Skeletal muscle satellite cell (primary cell): ENCODE data around the gene NUP93. TPM values are rescaled to one million over a fixed set of nuclear protein-coding genes. Genes with fewer than 3 reads are reported as not detected.

Experiments
- H3K27me3 ChIP-seq: 2 replicates; pipeline ENCODE4 v1.7.0; 2013; ENCODE audit warnings: low read length; ENCODE audit not compliant: control insufficient read depth, insufficient read depth
- H3K36me3 ChIP-seq: 2 replicates; pipeline ENCODE4 v1.7.0; 2013; ENCODE audit warnings: mild to moderate bottlenecking, control low read depth, low read length; ENCODE audit not compliant: insufficient read depth
- H3K4me1 ChIP-seq: 2 replicates; pipeline ENCODE4 v1.7.0; 2013; ENCODE audit warnings: low read length; ENCODE audit not compliant: control insufficient read depth, insufficient read depth
- H3K4me2 ChIP-seq: 2 replicates; pipeline ENCODE4 v1.7.0; 2013; ENCODE audit warnings: mild to moderate bottlenecking, low read length
- H3K4me3 ChIP-seq: 2 replicates; pipeline ENCODE4 v1.7.0; 2013; ENCODE audit warnings: low read length
- H3K9ac ChIP-seq: 2 replicates; pipeline ENCODE4 v1.7.0; 2013; ENCODE audit warnings: mild to moderate bottlenecking, low read depth, low read length, moderate library complexity
- H3K9me3 ChIP-seq: replicated peaks from 2 replicates; pipeline ENCODE4 v1.7.0; 2013; ENCODE audit warnings: mild to moderate bottlenecking, control low read depth, low read length
- total RNA-seq: library from RNA; depleted of rRNA; stranded (reverse); fragments of >200 nt; gene quantifications from 2 replicates; pipeline ENCODE4 v1.2.3, GENCODE V29; 2012; rRNA removed

Gene NUP93
- 65.3 and 66.7 TPM in 2 replicates for total RNA-seq

DNA sequence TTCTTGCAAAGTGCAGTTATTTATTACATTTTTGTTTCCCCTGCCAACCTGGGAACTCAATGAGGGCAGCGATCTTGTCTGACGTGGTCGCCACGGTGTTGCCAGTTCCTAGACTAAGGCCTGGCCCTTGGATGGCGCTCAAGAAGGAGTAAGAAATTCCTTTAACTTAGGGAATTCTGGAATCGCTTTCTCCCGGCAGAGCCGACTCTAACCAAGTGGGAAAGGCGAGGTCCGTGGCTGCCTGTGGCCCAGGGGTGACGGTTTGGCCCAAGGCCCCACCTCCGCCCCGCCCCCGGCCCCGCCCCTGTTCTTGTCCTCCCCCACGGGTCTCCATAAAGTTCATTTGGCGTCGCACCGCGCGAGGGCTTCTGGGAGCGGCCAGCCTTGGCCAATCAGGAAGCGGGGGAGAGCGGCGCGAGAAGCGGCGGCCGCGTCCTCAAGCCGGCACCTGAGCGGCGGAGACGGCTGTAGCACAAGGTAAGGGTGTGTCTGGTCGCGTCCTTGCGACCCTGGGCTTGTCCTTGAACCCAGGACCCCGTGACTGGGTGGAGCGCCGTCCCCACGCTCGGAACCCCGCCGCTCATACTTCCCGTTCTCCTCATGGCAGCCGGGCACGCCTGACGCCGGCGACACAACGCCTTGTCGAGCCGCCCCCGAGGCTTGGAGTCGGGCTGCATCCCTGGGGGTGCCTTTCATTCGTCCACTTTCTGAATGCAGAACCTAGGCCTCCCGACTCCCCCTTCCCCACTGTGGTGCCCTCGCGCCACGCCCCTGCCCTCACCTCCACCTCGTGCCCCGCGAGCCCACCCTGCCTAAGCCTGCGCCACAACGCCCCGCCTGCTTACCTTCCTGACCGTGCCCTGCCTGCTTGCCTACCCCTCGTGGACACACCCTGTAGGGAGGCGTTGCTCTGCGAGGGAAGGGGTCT is at the start of gene NUP93:
Gene NUP93, plus strand, starts transcription at position 395 of the 928 bp plus-strand sequence. CDS start 18,119 bp downstream, outside the sequence.
- Histone ChIP-seq H3K36me3 (no peaks in the 10 kb centered on the region), H3K9ac (peak within 1 kb of the TSS; percentile 96), H3K4me2 (peak within 1 kb of the TSS; percentile 99), H3K9me3 (no peaks in the 10 kb centered on the region), H3K27me3 (no peaks in the 10 kb centered on the region), H3K4me1 (peaks cover 26% of the 10 kb centered on the region), H3K4me3 (peak within 1 kb of the TSS; percentile 97)

GRCh38 chr16:56681939-56682702 is 47.8 kb upstream of the NUP93 start, which contains the start of gene MT1X:
MT1X (plus strand) TSS chr16:56682470; CDS start chr16:56682541, 71 bp downstream.
- Histone ChIP-seq H3K4me3 (peak within 1 kb of the TSS; percentile 72), H3K4me2 (peak within 1 kb of the TSS; percentile 87), H3K27me3 (no peaks in the 10 kb centered on the region), H3K4me1 (peaks cover 25% of the 10 kb centered on the region), H3K36me3 (no peaks in the 10 kb centered on the region), H3K9me3 (no peaks in the 10 kb centered on the region), H3K9ac (peak within 1 kb of the TSS; percentile 81)

DNA sequence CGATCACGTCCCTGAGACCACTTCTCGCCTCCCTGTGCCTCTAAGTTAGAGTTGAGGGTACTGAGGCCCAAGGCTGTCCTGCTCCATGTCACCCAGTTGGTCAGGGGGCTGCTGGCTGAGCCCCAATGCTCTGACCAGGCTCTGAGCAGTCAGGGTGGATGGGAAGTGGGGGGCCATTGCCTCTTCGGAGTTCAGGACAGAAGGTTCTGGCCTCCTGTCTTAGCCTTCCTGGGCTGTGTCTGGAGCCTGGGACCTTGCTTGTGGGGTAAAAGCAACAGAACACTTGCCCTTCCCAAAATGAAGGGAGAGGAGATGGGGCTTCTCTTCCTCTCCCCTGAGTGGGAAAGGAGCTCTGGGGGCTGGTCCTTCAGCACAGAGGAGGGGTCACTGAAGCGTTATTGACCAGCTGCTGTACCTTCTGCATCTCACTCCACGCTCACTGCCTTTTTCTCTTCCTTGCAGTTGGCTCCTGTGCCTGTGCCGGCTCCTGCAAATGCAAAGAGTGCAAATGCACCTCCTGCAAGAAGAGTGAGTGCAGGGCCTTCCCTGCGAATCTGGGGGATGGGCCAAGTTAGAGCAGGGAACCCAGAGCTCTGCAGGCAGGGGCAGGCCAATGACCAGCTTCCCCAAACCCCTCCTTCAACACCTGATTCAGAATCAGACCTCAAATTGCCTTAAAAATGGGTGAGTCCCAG is 47.1 kb upstream of the NUP93 start:
- peaks cover 25% of the 10 kb centered on the region for H3K4me1 ChIP-seq
- no peaks in the 10 kb centered on the region for H3K27me3 ChIP-seq
- H3K9me3 ChIP-seq = no peaks in the 10 kb centered on the region
- H3K4me3 ChIP-seq = peak overlapping the region; percentile 72
- H3K36me3 ChIP-seq = no peaks in the 10 kb centered on the region
- peak overlapping the region; percentile 81 for H3K9ac ChIP-seq
- H3K4me2 ChIP-seq = peak overlapping the region; percentile 87

DNA sequence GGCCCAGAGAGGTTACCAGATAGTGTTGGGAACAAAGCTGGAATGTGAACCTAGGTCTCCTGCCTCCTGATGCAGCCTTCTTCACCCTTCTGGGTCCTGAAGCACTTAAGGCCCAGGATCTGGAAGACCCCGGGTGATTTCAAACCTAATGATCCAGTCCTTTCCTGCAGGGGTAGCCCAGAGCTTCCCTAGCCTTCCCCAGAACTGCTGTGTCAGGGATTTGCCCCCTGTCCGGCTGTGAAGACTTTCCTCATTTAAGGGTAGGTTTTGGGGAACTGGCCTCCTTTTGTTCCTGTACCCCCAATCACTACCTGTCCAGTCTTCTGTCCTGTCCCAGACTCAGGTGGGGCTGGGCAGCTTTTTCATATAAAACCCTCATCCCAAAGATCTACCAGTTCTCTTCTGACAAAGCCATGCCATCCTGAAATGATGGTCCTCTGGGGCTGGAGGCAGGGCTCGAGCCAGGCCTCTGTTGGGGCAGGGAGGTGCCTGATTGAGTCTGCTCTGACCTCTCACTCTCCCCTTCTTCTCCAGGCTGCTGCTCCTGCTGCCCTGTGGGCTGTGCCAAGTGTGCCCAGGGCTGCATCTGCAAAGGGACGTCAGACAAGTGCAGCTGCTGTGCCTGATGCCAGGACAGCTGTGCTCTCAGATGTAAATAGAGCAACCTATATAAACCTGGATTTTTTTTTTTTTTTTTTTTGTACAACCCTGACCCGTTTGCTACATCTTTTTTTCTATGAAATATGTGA is 46.3 kb upstream of the NUP93 start:
- H3K9me3 ChIP-seq = no peaks in the 10 kb centered on the region
- no peaks in the 10 kb centered on the region for H3K36me3 ChIP-seq
- H3K27me3 ChIP-seq = no peaks in the 10 kb centered on the region
- H3K9ac ChIP-seq = peak overlapping the region; percentile 81
- H3K4me3 ChIP-seq = peak overlapping the region; percentile 72
- peaks cover 25% of the 10 kb centered on the region for H3K4me1 ChIP-seq
- H3K4me2 ChIP-seq = peak overlapping the region; percentile 87

DNA sequence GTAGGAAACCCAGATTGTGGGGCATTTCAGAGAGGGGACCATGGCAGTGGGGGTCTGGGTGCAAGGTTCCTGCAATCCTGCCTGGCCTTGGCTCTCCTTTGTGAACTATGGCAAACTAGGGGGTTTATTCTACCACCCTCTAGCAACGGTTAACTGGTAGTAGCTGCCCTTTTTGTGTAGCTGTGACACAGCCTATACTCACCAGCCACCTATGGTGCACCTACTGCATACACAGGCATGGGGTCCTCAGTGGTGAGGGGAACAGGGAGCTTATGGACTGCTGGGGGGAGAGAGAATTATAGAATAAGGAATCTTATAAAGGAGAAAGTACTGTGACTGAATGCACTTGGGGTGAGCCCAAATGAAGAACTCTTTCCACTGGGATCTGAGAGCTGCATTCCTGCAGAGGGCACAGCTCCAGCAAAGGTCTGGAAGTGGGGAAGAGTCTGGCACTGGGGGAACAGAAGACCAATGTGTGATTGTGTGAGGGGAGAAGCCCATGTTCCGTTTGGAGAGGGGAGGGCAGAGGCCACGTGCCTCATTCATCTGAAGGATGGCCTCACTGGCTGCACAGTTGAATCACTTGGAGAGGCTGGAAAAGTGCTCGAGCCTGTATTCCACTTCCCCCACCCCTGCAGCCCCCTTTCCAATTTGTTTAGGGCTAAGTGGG is 45.5 kb upstream of the NUP93 start:
- Histone ChIP-seq H3K4me1 (peaks cover 32% of the 10 kb centered on the region), H3K27me3 (no peaks in the 10 kb centered on the region), H3K4me2 (peak overlapping the region; percentile 87), H3K9me3 (no peaks in the 10 kb centered on the region), H3K4me3 (no peak overlapping the region), H3K36me3 (no peaks in the 10 kb centered on the region), H3K9ac (no peak overlapping the region)

- Histone ChIP-seq H3K27me3 (no peaks in the 10 kb centered on the region), H3K36me3 (no peaks in the 10 kb centered on the region), H3K9me3 (no peaks in the 10 kb centered on the region), H3K9ac (no peak overlapping the region), H3K4me2 (peak overlapping the region; percentile 87), H3K4me1 (peaks cover 37% of the 10 kb centered on the region), H3K4me3 (no peak overlapping the region)
Observed at GRCh38 chr16:56684926-56685590, 44.9 kb upstream of the NUP93 start.

GRCh38 chr16:56686758-56687157 is 43.2 kb upstream of the NUP93 start:
- H3K9ac ChIP-seq = no peak overlapping the region
- H3K4me3 ChIP-seq = no peak overlapping the region
- no peaks in the 10 kb centered on the region for H3K36me3 ChIP-seq
- H3K9me3 ChIP-seq = no peaks in the 10 kb centered on the region
- H3K4me1 ChIP-seq = peaks cover 36% of the 10 kb centered on the region
- H3K4me2 ChIP-seq = no peak overlapping the region
- H3K27me3 ChIP-seq = no peaks in the 10 kb centered on the region

DNA sequence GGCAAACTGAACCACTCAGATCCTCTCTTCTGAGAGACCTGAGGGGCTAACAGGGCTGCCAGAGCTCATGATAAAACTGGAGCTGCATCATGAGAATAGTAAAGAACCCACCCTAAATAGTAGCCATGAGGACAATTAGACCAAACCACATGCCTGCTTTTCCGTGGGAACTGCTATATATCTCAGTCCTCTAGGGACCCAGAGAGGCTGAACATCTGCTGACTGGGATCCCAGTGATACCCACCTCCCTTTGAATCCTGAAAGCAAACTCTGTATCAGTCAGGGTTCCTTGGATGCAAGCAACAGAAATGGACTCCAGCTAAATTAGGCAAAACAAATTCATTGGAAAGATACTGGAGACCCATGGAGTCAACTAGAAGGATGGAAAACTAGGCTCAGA is 41.2 kb upstream of the NUP93 start:
- Histone ChIP-seq H3K9me3 (no peaks in the 10 kb centered on the region), H3K27me3 (no peaks in the 10 kb centered on the region), H3K4me3 (no peak overlapping the region), H3K9ac (no peak overlapping the region), H3K36me3 (no peaks in the 10 kb centered on the region), H3K4me1 (peaks cover 26% of the 10 kb centered on the region), H3K4me2 (peak overlapping the region; percentile 3)

GRCh38 chr16:56689171-56689570 is 40.8 kb upstream of the NUP93 start:
- Histone ChIP-seq H3K4me3 (no peak overlapping the region), H3K36me3 (no peaks in the 10 kb centered on the region), H3K4me2 (peak overlapping the region; percentile 3), H3K9me3 (no peaks in the 10 kb centered on the region), H3K9ac (no peak overlapping the region), H3K4me1 (peaks cover 22% of the 10 kb centered on the region), H3K27me3 (no peaks in the 10 kb centered on the region)
